Suprapubic skin (tissue), 4 donors: ENCODE results near the gene OR4D5. TPM values are rescaled to one million over a fixed set of nuclear protein-coding genes. Genes with fewer than 3 reads are reported as not detected.

ENCODE experiments used
- DNase-seq, 2 donors: peaks; one replicate each; pipeline ENCODE4 v3.0.0-alpha.2; 2019; ENCODE audit warnings: low spot score in 2 of 2
- H3K27ac ChIP-seq: fragments of 200-600 bp; sonication (generic); one replicate; pipeline ENCODE4 v1.5.1; 2019
- H3K27me3 ChIP-seq: fragments of 200-600 bp; sonication (generic); one replicate; pipeline ENCODE4 v1.5.1; 2019
- H3K36me3 ChIP-seq: fragments of 200-600 bp; sonication (generic); one replicate; pipeline ENCODE4 v1.5.1; 2019
- H3K4me1 ChIP-seq: fragments of 200-600 bp; sonication (generic); one replicate; pipeline ENCODE4 v1.5.1; 2019
- H3K4me3 ChIP-seq: fragments of 200-600 bp; sonication (generic); one replicate; pipeline ENCODE4 v1.5.1; 2019; ENCODE audit warnings: mild to moderate bottlenecking
- H3K9me3 ChIP-seq: fragments of 200-600 bp; sonication (generic); one replicate; pipeline ENCODE4 v1.5.1; 2019
- POLR2A ChIP-seq, 2 donors: fragments of 450-650 bp; IDR thresholded peaks; one replicate each; pipeline ENCODE4 v1.6.1; 2017; ENCODE audit warnings: antibody characterized with exemption in 2 of 2, mild to moderate bottlenecking in 2 of 2, moderate library complexity in 2 of 2
- WGBS: methylation state at CpG from one replicate; pipeline ENCODE4 v1.1.5; 2018; 5-methylcytosine and 5-hydroxymethylcytosine counted together
- total RNA-seq, 4 donors: library from RNA; depleted of rRNA; stranded (reverse); fragments of >200 nt; gene quantifications; one replicate each; pipeline ENCODE4 v1.1.0, GENCODE V29; 2016

The OR4D5 gene
- total RNA-seq, 4 donors from 2014 or later = not detected

- Histone ChIP-seq H3K4me1 (no peaks in the 10 kb centered on the region), H3K27ac (no peak overlapping the region), H3K27me3 (no peaks in the 10 kb centered on the region), H3K4me3 (no peak overlapping the region), H3K9me3 (no peaks in the 10 kb centered on the region), H3K36me3 (no peaks in the 10 kb centered on the region)
- no peak for DNase-seq
- WGBS = 87% methylated on average over 5 of the region's 5 CpGs
- TF ChIP-seq POLR2A (IDR thresholded peaks at IDR 0.05) = no peak
Measured at GRCh38 chr11:123979311-123979710, 39.9 kb downstream of the OR4D5 start.

Other genes with a start within 250 kb of the OR4D5 start
- gene ZNF202, start 198.0 kb upstream of the OR4D5 start, total RNA-seq = 1 to 10 TPM; 6.8 to 9.2 (median 8.3) TPM
- not detected for gene OR6X1, start 185.1 kb upstream of the OR4D5 start, total RNA-seq
- gene OR6M1, start 133.3 kb upstream of the OR4D5 start, total RNA-seq = not detected
- not detected for gene TMEM225, start 53.9 kb upstream of the OR4D5 start, total RNA-seq
- not detected for gene OR8D4, start 37.5 kb upstream of the OR4D5 start, total RNA-seq
- gene OR6T1, start 4.2 kb downstream of the OR4D5 start, total RNA-seq = not detected
- gene OR10S1, start 38.2 kb downstream of the OR4D5 start, total RNA-seq = not detected
- gene OR10G6, start 55.5 kb downstream of the OR4D5 start, total RNA-seq = not detected
- gene OR10G4, start 73.4 kb downstream of the OR4D5 start, total RNA-seq = not detected
- gene OR10G9, start 83.4 kb downstream of the OR4D5 start, total RNA-seq = not detected
- not detected for gene OR10G8, start 87.2 kb downstream of the OR4D5 start, total RNA-seq
- gene OR10G7, start 101.7 kb downstream of the OR4D5 start, total RNA-seq = not detected
- gene VWA5A, start 175.8 kb downstream of the OR4D5 start, total RNA-seq = 10 to 100 TPM; 22.9 to 27.6 (median 26.4) TPM
- not detected for gene OR10D3, start 243.7 kb downstream of the OR4D5 start, total RNA-seq